Measurements from ENCODE around the gene SCARB2.

- TF ChIP-seq EP300 (IDR thresholded peaks at IDR 0.05) (no peak), CTCF (IDR thresholded peaks at IDR 0.05) (no peak)
Observed at GRCh38 chr4:76155979-76156378, 57.6 kb downstream of the SCARB2 start.

Measured in suprapubic skin (tissue), 3 donors.